ENCODE measurements around the gene RNF220. TPM values are rescaled to one million over a fixed set of nuclear protein-coding genes. Genes with fewer than 3 reads are reported as not detected.

RNF220 gene
- total and polyA plus RNA-seq, 2 of the 4 experiments (the other 2 are of a cell fraction) = 71.8 to 77.1 TPM

DNA sequence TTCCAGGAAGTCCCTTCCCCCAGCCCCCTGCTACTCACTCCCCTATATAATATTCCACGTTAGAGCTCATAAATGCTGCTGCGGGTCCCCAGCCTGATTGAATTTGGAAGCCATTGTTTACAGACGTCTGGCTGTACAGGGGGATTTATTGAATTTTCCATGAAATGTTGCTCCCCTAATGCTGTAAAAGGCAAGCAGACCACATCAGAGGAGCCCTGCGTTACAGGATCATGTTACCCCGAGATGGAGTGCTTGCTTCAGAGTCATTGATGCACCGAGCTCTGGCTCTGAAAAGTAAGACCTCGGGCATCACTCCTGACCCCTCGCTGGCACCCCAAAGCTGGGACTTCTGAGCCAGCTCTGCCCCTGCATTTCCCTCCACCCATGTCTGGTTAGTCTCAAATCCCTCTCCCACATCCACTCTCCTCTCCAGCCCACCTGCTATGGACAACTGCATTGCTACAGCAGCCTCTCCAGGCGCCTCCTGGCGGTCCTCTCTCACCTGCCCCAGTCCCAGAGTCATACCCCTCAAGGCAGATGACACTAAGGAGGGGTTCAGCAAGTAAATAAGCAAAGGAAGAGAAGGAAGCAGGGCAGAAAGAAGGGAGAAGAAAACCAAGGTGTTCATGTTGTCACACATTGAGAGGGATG lies 141.5 kb downstream of the RNF220 start:
- Histone ChIP-seq H4K91ac (ENCODE audit: insufficient read depth, low read depth, low read length) (no peak overlapping the region), H3K79me1 (ENCODE audit: low read depth in 1 of 2, low read length in 2 of 2) (no peaks in the 10 kb centered on the region), H4K20me1 (ENCODE audit: insufficient read depth, low read length) (no peaks in the 10 kb centered on the region), H3K27ac (ENCODE audit: insufficient read depth, low read length) (no peak overlapping the region), H2BK120ac (ENCODE audit: low read depth, low read length) (no peak overlapping the region), H2AFZ (replicated peaks; ENCODE audit: low read length, poor library complexity) (no peak overlapping the region), H3K9ac (ENCODE audit: low read depth, low read length) (no peak overlapping the region), H3K18ac (ENCODE audit: low read depth, low read length) (no peak overlapping the region), H3K4ac (ENCODE audit: low read depth, low read length) (no peak overlapping the region), H3K23ac (ENCODE audit: low read depth, low read length) (no peak overlapping the region), H2AK9ac (replicated peaks; ENCODE audit: low read depth, low read length, poor library complexity) (no peak overlapping the region), H3K27me3 (ENCODE audit: control insufficient read depth, insufficient read depth, low read length) (peaks cover 66% of the 10 kb centered on the region), H2AK5ac (ENCODE audit: low read depth, low read length) (no peak overlapping the region), H3K4me1 (ENCODE audit: control insufficient read depth, insufficient read depth, low read length) (no peaks in the 10 kb centered on the region), H2BK15ac (ENCODE audit: low read depth, low read length) (no peak overlapping the region), H2BK5ac (ENCODE audit: low read depth, low read length, poor library complexity, severe bottlenecking) (no peak overlapping the region), H3K56ac (ENCODE audit: extremely low read depth, insufficient read depth, low read length) (no peak overlapping the region), H2BK20ac (ENCODE audit: low read depth, low read length) (no peak overlapping the region), H3K9me3 (ENCODE audit: control insufficient read depth, insufficient read depth, low read length) (no peaks in the 10 kb centered on the region), H4K5ac (ENCODE audit: low read depth, low read length) (no peak overlapping the region), H3K9me1 (ENCODE audit: insufficient read depth, low read length) (no peaks in the 10 kb centered on the region), H3K36me3 (ENCODE audit: control insufficient read depth, insufficient read depth, low read length) (no peaks in the 10 kb centered on the region), H3K4me2 (ENCODE audit: low read depth, low read length) (no peak overlapping the region), H4K8ac (ENCODE audit: low read depth in 2 of 2, low read length in 2 of 2) (no peak overlapping the region), H3K4me3 (ENCODE audit: insufficient read depth, low read depth, low read length) (no peak overlapping the region), H3K14ac (replicated peaks; ENCODE audit: low read depth, low read length) (no peak overlapping the region)
- ChIA-PET POLR2A (ENCODE audit: unreplicated experiment) (no interaction called here), CTCF (no interaction called here)
- TF ChIP-seq MAZ (IDR thresholded peaks at IDR 0.05; ENCODE audit: borderline replicate concordance, low read depth, low read length) (no peak), NFE2L2 (IDR thresholded peaks at IDR 0.05; ENCODE audit: low read depth, low read length) (no peak), RAD21 (IDR thresholded peaks at IDR 0.05; ENCODE audit: low read length) (no peak), SMC3 (IDR thresholded peaks at IDR 0.05; ENCODE audit: low read depth, low read length) (no peak), RCOR1 (IDR thresholded peaks at IDR 0.05; ENCODE audit: insufficient replicate concordance, low read length) (no peak), MAFK (IDR thresholded peaks at IDR 0.05; ENCODE audit: low read depth, low read length) (no peak), RFX5 (IDR thresholded peaks at IDR 0.05; ENCODE audit: low read depth, low read length) (no peak), FOS (IDR thresholded peaks at IDR 0.05; ENCODE audit: low read depth, low read length) (no peak), CEBPB (IDR thresholded peaks at IDR 0.05; ENCODE audit: low read depth, low read length) (no peak), POLR2A (IDR thresholded peaks at IDR 0.05; ENCODE audit: low read depth, low read length) (no peak)
- TF ChIP-seq, protein P1, sequence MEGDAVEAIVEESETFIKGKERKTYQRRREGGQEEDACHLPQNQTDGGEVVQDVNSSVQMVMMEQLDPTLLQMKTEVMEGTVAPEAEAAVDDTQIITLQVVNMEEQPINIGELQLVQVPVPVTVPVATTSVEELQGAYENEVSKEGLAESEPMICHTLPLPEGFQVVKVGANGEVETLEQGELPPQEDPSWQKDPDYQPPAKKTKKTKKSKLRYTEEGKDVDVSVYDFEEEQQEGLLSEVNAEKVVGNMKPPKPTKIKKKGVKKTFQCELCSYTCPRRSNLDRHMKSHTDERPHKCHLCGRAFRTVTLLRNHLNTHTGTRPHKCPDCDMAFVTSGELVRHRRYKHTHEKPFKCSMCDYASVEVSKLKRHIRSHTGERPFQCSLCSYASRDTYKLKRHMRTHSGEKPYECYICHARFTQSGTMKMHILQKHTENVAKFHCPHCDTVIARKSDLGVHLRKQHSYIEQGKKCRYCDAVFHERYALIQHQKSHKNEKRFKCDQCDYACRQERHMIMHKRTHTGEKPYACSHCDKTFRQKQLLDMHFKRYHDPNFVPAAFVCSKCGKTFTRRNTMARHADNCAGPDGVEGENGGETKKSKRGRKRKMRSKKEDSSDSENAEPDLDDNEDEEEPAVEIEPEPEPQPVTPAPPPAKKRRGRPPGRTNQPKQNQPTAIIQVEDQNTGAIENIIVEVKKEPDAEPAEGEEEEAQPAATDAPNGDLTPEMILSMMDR (conservative IDR thresholded peaks at IDR 0.05; ENCODE audit: low read depth, low read length) = no peak
- TF ChIP-seq, protein P2, sequence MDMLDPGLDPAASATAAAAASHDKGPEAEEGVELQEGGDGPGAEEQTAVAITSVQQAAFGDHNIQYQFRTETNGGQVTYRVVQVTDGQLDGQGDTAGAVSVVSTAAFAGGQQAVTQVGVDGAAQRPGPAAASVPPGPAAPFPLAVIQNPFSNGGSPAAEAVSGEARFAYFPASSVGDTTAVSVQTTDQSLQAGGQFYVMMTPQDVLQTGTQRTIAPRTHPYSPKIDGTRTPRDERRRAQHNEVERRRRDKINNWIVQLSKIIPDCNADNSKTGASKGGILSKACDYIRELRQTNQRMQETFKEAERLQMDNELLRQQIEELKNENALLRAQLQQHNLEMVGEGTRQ (IDR thresholded peaks at IDR 0.05; ENCODE audit: low read depth, low read length) = no peak
- ATAC-seq (ENCODE audit: low read depth) (no peak), DNase-seq (no peak)
- in situ Hi-C loops (cut with MboI; ENCODE audit: low sequenced_read_pairs) = no loop called here
- dilution Hi-C loops (cut with HindIII; ENCODE audit: low sequenced_read_pairs, unreplicated experiment) = no loop called here
- 44% methylated on average over 5 of the region's 10 CpGs; no CpG with 5 or more reads in 1 of the 2 experiments for WGBS, 2 experiments (ENCODE audit: extremely low coverage in 2 of 2, insufficient read length in 1 of 2)
- BruUV-seq (replicated peaks) = no TSS peak
- intact Hi-C loops (cut with micrococcal nuclease) = no loop called here
